GM23338 (cell line): Measurements from ENCODE around the gene CCPG1. TPM values are rescaled to one million over a fixed set of nuclear protein-coding genes. Genes with fewer than 3 reads are reported as not detected.
"Not testable (repeated sequence)": the region's sequence is repeated elsewhere in the genome, so short reads cannot be mapped to it uniquely, and the experiment has no call there.

Experiments
- ATAC-seq: fragments of 200-7000 bp; cut with Tn5 transposase; 3 replicates; pipeline ENCODE4 v1.9.1; 2020
- DNase-seq: peaks from one replicate; pipeline ENCODE4 v3.0.0-alpha.2; 2015; ENCODE audit warnings: low spot score
- H2AFZ ChIP-seq: fragments of 200-600 bp; sonication (generic); 2 replicates; pipeline ENCODE4 v1.8.0; 2016; ENCODE audit warnings: antibody characterized with exemption, mild to moderate bottlenecking, moderate library complexity
- H3F3A ChIP-seq: fragments of 200-600 bp; sonication (generic); replicated peaks from 2 replicates; pipeline ENCODE4 v1.8.0; 2017; ENCODE audit warnings: antibody characterized with exemption, mixed run types, low read depth
- H3K27ac ChIP-seq: fragments of 200-600 bp; sonication (generic); 2 replicates; pipeline ENCODE4 v1.6.1; 2016; ENCODE audit warnings: low read depth
- H3K27me3 ChIP-seq: fragments of 200-600 bp; sonication (generic); 2 replicates; pipeline ENCODE4 v1.8.0; 2016; ENCODE audit warnings: mild to moderate bottlenecking, mixed run types, moderate library complexity; ENCODE audit not compliant: insufficient read depth
- H3K36me3 ChIP-seq: fragments of 200-600 bp; sonication (generic); 2 replicates; pipeline ENCODE4 v1.8.0; 2016; ENCODE audit warnings: mild to moderate bottlenecking; ENCODE audit not compliant: insufficient read depth
- H3K4me1 ChIP-seq: fragments of 200-600 bp; sonication (generic); 2 replicates; pipeline ENCODE4 v1.8.0; 2016; ENCODE audit warnings: mild to moderate bottlenecking, moderate library complexity; ENCODE audit not compliant: insufficient read depth
- H3K4me2 ChIP-seq: fragments of 200-600 bp; sonication (generic); 2 replicates; pipeline ENCODE4 v1.7.1; 2017; ENCODE audit warnings: mixed run types
- H3K4me3 ChIP-seq: fragments of 200-600 bp; sonication (generic); 2 replicates; pipeline ENCODE4 v1.6.1; 2016; ENCODE audit warnings: mixed run types
- H3K79me2 ChIP-seq: fragments of 200-600 bp; sonication (generic); replicated peaks from 2 replicates; pipeline ENCODE4 v1.8.0; 2017; ENCODE audit warnings: mild to moderate bottlenecking; ENCODE audit not compliant: insufficient read depth
- H3K9me2 ChIP-seq: fragments of 200-600 bp; sonication (generic); 2 replicates; pipeline ENCODE4 v1.8.0; 2017; ENCODE audit not compliant: insufficient read depth
- H4K20me1 ChIP-seq: fragments of 200-600 bp; sonication (generic); replicated peaks from 2 replicates; pipeline ENCODE4 v1.8.0; 2017; ENCODE audit warnings: mild to moderate bottlenecking; ENCODE audit not compliant: insufficient read depth
- H3K27ac Mint-ChIP-seq: 2 replicates; pipeline ENCODE4 v1.8.0; 2020; ENCODE audit warnings: inconsistent platforms, mild to moderate bottlenecking, moderate library complexity, mixed read lengths
- H3K27me3 Mint-ChIP-seq: 3 replicates; pipeline ENCODE4 v1.8.0; 2022; ENCODE audit warnings: low read depth, mild to moderate bottlenecking, moderate library complexity, mixed read lengths, inconsistent platforms; ENCODE audit not compliant: insufficient read depth, poor library complexity
- H3K36me3 Mint-ChIP-seq: 3 replicates; pipeline ENCODE4 v1.8.0; 2021; ENCODE audit warnings: low read depth, mild to moderate bottlenecking, inconsistent platforms, moderate library complexity, mixed read lengths
- H3K4me1 Mint-ChIP-seq: 3 replicates; pipeline ENCODE4 v1.8.0; 2020; ENCODE audit warnings: mild to moderate bottlenecking, inconsistent platforms, mixed read lengths
- H3K4me3 Mint-ChIP-seq: 3 replicates; pipeline ENCODE4 v1.8.0; 2021; ENCODE audit warnings: moderate library complexity, mild to moderate bottlenecking, inconsistent platforms, mixed read lengths
- H3K9me3 Mint-ChIP-seq: 3 replicates; pipeline ENCODE4 v1.8.0; 2020; ENCODE audit warnings: moderate library complexity, mild to moderate bottlenecking, inconsistent platforms, mixed read lengths
- CREB1 ChIP-seq: fragments of 250-450 bp; sonication (Bioruptor Pico); IDR thresholded peaks from 2 replicates; pipeline ENCODE4 v1.5.0; 2020; ENCODE audit warnings: low read depth, mild to moderate bottlenecking, moderate library complexity
- ETS1 ChIP-seq: IDR thresholded peaks from 2 replicates; pipeline ENCODE4 v1.6.1; 2016; ENCODE audit warnings: antibody characterized with exemption
- EZH2 ChIP-seq: fragments of 200-600 bp; sonication (generic); IDR thresholded peaks from one replicate; pipeline ENCODE4 v1.8.0; 2017; ENCODE audit warnings: antibody characterized with exemption, mild to moderate bottlenecking, low read depth; ENCODE audit not compliant: unreplicated experiment
- EZH2phosphoT487 ChIP-seq: fragments of 200-600 bp; sonication (generic); IDR thresholded peaks from one replicate; pipeline ENCODE4 v1.8.1; 2018; ENCODE audit warnings: antibody characterized with exemption; ENCODE audit not compliant: unreplicated experiment
- JUNB ChIP-seq: IDR thresholded peaks from one replicate; pipeline ENCODE4 v1.6.1; 2016; ENCODE audit warnings: antibody characterized with exemption; ENCODE audit not compliant: unreplicated experiment
- NANOG ChIP-seq: IDR thresholded peaks from 2 replicates; pipeline ENCODE4 v1.6.1; 2016; ENCODE audit warnings: antibody characterized with exemption, borderline replicate concordance
- POLR2AphosphoS5 ChIP-seq: IDR thresholded peaks from 2 replicates; pipeline ENCODE4 v1.6.1; 2016; ENCODE audit warnings: antibody characterized with exemption, low read depth
- REST ChIP-seq: IDR thresholded peaks from one replicate; pipeline ENCODE4 v1.6.1; 2018; ENCODE audit warnings: antibody characterized with exemption; ENCODE audit not compliant: unreplicated experiment
- STAT1 ChIP-seq: IDR thresholded peaks from one replicate; pipeline ENCODE4 v1.6.1; 2016; ENCODE audit warnings: antibody characterized with exemption; ENCODE audit not compliant: unreplicated experiment
- ZNF114 ChIP-seq: fragments of 250-450 bp; sonication (Bioruptor Pico); IDR thresholded peaks from 2 replicates; pipeline ENCODE4 v1.5.0; 2020; ENCODE audit warnings: mild to moderate bottlenecking, moderate library complexity
- ZNF331 ChIP-seq: fragments of 250-450 bp; sonication (Bioruptor Pico); IDR thresholded peaks from 2 replicates; pipeline ENCODE4 v1.5.0; 2020; ENCODE audit warnings: low read depth, mild to moderate bottlenecking, moderate library complexity
- polyA plus RNA-seq: library from polyadenylated mRNA; unstranded; fragments of >200 nt; fragmentation: Nextera tagmentation; extraction: Ambion mirVana; gene quantifications from 2 replicates; pipeline ENCODE4 v1.2.1, GENCODE V29; 2016
- total RNA-seq: library from RNA; depleted of rRNA; stranded (reverse); fragments of >200 nt; shearing (Covaris generic); gene quantifications from 2 replicates; pipeline ENCODE4 v1.2.3, GENCODE V29; 2014
- TF ChIP-seq, protein P1 (sequence below), 2 experiments: fragments of 200-600 bp in 1 of 2; sonication (generic) in 1 of 2; conservative IDR thresholded peaks; 2 replicates each; pipeline versions ENCODE4 v1.5.1 to v1.6.1; 2016 to 2017; ENCODE audit warnings: antibody characterized with exemption in 2 of 2, low read depth in 2 of 2, mild to moderate bottlenecking in 2 of 2, moderate library complexity in 1 of 2

CCPG1 gene
- total and polyA plus RNA-seq, 2 experiments from 2014 or later, result 7.7 to 11.1 TPM

DNA sequence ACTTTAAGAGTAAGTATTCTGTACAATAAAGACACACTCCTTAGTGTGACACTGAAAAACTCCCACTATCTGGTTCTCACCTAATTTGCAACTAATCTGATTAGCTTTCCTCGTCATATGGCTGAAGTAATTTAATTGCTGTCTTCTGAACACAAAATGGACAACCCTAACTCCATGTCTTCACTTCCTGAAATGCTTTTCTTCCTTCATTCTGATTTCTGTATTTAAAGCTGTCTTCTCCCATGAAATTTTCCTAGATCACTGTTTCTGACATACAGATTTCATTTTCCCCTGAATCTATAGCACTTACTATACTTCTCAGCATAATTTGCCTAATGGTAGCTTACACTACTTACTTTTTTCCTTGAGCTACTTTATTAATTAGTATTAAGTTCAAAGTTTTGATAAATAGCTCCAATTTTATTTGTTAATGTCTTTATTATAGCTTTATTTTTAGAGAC, 6.3 kb downstream of the CCPG1 start:
- Histone ChIP-seq H3K79me2 (no peaks in the 10 kb centered on the region), H3F3A (no peaks in the 10 kb centered on the region), H3K9me2 (no peaks in the 10 kb centered on the region), H3K36me3 (no peaks in the 10 kb centered on the region), H2AFZ (no peak overlapping the region), H3K4me1 (no peaks in the 10 kb centered on the region), H3K27ac (no peak overlapping the region), H3K4me2 (no peak overlapping the region), H3K4me3 (no peak overlapping the region), H3K27me3 (no peaks in the 10 kb centered on the region), H4K20me1 (no peaks in the 10 kb centered on the region)
- Mint-ChIP-seq H3K9me3 (no peaks in the 10 kb centered on the region), H3K36me3 (no peaks in the 10 kb centered on the region; the same call in 2 of the 3 replicates), H3K4me3 (no peak overlapping the region), H3K27me3 (no peaks in the 10 kb centered on the region), H3K4me1 (no peaks in the 10 kb centered on the region), H3K27ac (no peak overlapping the region)
- no peak for TF ChIP-seq ZNF114 (CRISPR knock-in tag)
- TF ChIP-seq CREB1 (CRISPR knock-in tag), result no peak
- no peak for TF ChIP-seq ZNF331 (CRISPR knock-in tag)
- TF ChIP-seq REST, result no peak
- TF ChIP-seq ETS1, result no peak
- no peak for TF ChIP-seq JUNB
- TF ChIP-seq, protein P1, sequence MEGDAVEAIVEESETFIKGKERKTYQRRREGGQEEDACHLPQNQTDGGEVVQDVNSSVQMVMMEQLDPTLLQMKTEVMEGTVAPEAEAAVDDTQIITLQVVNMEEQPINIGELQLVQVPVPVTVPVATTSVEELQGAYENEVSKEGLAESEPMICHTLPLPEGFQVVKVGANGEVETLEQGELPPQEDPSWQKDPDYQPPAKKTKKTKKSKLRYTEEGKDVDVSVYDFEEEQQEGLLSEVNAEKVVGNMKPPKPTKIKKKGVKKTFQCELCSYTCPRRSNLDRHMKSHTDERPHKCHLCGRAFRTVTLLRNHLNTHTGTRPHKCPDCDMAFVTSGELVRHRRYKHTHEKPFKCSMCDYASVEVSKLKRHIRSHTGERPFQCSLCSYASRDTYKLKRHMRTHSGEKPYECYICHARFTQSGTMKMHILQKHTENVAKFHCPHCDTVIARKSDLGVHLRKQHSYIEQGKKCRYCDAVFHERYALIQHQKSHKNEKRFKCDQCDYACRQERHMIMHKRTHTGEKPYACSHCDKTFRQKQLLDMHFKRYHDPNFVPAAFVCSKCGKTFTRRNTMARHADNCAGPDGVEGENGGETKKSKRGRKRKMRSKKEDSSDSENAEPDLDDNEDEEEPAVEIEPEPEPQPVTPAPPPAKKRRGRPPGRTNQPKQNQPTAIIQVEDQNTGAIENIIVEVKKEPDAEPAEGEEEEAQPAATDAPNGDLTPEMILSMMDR (conservative IDR thresholded peaks at IDR 0.05; ENCODE audit: low read depth in 2 of 2), result no peak
- no peak for TF ChIP-seq POLR2AphosphoS5
- no peak for TF ChIP-seq EZH2phosphoT487
- TF ChIP-seq NANOG, result no peak
- TF ChIP-seq EZH2, result no peak
- no peak for TF ChIP-seq STAT1
- DNase-seq, result no peak
- ATAC-seq, result no peak

- not testable (repeated sequence) for H3K27ac ChIP-seq, DNase-seq, H3K27ac Mint-ChIP-seq, H3K4me2 ChIP-seq, H3K9me2 ChIP-seq, H3K4me1 Mint-ChIP-seq, H3K27me3 Mint-ChIP-seq, H3K36me3 Mint-ChIP-seq, H3K27me3 ChIP-seq, H2AFZ ChIP-seq, ATAC-seq, H3K79me2 ChIP-seq, H3K4me3 Mint-ChIP-seq, H3K4me3 ChIP-seq, H3K36me3 ChIP-seq, H4K20me1 ChIP-seq, H3K4me1 ChIP-seq, H3F3A ChIP-seq, H3K9me3 Mint-ChIP-seq
Observed at GRCh38 chr15:55400050-55400449, 8.1 kb downstream of the CCPG1 start.
